GM19043 (cell line): ENCODE measurements around the gene MARK3.

Experiments used
- ATAC-seq: cut with Tn5 transposase; IDR thresholded peaks from one replicate; pipeline ENCODE4 v1.9.1; 2021; ENCODE audit warnings: low read depth; ENCODE audit not compliant: unreplicated experiment

The MARK3 gene

DNA sequence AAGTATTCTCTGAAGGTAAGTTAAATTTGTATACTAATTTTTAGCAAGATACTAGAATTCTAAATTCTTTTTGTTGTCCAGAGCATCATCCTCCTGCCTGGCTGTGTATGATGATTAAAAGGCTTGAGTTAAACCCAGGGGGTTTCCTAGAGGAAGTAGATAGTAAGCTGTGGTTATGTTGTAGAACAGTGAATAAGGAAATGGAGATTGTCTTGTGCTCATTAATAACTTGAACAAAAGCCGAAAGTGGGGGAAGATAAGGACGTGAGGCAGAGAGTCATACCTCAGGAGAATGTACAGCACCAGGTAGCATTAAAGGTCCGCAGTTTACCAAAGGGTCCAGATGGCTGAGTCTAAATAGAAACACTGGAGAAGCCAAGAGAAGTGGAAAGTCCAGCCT, 95.4 kb downstream of the MARK3 start:
- ATAC-seq: no peak

- ATAC-seq: no peak
These were observed 98.4 kb downstream of the MARK3 start for GRCh38 chr14:103483600-103483999.

GRCh38 chr14:103485504-103485903, 100.3 kb downstream of the MARK3 start:
- ATAC-seq: no peak

- no peak for ATAC-seq
These were observed 102.9 kb downstream of the MARK3 start for GRCh38 chr14:103488071-103488470.

DNA sequence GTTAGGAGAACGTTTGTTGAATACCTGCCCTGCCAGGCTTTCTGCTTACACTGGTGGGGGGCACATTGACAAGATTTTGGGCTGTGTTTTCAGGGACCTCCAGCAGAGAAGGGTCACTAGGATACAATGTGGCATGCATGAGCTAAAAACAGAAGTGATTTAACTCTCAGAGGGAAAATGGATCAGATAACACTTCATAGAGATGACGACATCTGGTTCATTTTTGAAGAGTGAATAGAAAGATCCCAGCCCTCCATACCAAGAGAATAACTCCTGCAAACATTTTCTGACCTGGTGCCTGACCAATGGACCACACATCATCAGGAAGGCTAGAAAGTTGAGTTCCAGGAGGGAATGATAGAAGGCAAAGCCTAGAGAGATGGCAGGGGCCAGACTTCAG, 103.7 kb downstream of the MARK3 start:
- no peak for ATAC-seq

- no peak for ATAC-seq
These were observed 104.4 kb downstream of the MARK3 start for GRCh38 chr14:103489621-103490020.

GRCh38 chr14:103491691-103492090, 106.5 kb downstream of the MARK3 start:
- ATAC-seq: no peak

DNA sequence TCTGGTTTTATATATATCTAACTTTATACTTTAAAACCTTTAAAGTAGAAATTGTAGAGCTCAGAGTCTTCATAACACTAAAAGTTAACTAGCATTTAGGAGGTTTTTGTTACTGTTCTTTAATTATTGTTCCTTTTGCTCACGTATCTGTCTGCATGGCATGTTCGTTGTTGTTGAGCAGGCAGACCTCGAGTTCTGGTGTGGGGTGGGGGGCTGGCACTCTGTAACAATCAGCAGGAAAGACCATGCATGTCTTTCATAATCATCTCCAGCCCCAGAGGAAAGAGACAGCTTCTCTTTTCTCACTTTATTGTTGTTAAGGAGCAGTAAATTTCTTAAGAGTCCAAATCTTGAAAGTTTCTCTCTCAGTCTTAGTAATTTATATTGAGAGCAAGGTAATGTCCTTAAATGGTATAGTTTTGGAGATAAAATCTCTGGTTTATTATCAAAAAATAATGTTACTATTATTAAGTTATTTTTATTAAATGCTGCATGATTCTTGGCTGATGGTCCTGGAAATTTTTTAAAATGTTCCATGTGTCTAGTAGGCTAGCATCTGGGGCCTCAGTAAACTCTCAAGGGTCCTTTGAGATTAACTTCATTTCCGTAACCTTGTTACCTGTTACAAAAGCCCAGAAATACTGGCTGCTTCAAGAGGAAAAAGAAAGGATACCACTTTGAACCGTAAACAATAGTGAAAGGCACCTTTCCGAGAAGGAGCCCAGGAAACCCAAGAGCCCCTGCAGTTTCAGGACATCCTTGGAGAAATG, 107.1 kb downstream of the MARK3 start:
- no peak for ATAC-seq

GRCh38 chr14:103495854-103496253, 110.6 kb downstream of the MARK3 start:
- no peak for ATAC-seq

DNA sequence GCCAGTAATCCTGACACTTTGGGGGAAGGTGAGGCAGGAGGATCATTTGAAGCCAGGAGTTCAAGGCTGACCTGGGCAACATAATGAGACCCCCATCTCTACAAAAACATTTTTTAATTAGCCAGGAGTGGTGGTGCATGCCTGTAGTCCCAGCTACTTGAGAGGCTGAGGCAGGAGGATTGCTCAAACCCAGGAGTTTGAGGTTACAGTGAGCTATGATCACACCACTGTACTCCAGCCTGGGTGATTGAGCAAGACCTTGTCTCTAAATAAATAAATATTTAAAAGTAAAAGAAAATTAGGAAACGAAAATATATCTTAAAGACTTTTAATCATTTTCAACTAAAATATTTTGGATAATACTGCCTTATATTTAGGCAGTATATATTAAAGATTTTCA, 111.6 kb downstream of the MARK3 start:
- no peak for ATAC-seq

GRCh38 chr14:103499709-103500108, 114.5 kb downstream of the MARK3 start:
- no peak for ATAC-seq

DNA sequence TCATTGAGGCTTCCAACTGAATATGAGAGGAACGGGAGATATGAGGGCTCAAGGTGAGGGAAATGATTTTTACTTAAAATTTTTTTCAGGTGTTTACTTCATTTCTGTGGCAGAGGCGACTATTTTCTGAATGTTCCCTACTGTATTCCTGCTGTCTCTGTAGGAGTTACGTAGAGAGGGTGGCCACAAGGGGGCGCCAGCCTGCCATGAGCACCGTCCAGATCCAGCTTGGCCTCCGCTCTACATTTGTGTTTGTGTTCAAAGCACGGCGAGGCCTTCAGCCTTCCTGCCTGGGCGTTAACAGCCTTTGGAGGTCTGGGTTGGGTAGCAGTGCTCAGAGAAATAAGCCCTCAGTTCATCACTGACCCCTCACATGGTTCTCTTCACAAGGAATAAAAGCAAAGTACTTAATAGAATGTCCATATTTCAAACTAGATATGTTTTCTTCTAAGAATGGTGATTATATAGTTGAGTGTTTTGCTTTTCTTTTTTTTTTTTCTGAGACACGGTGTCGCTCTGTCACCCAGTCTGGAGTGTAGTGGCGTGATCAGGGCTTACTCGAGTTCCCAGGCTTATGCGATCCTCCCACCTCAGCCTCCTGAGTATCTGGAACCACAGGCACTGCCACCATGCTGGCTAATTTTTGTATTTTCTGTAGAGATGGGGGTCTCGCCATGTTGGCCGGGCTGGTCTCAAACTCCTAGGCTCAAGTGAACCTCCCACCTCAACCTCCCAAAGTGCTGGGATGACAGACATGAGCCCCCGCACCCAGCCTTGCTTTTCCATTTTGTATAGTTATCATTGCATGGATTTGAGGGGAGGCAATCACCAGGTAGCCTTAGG, 115.2 kb downstream of the MARK3 start:
- ATAC-seq: no peak

- ATAC-seq: no peak
These were observed 116.0 kb downstream of the MARK3 start for GRCh38 chr14:103501041-103501870.

- ATAC-seq: no peak
These were observed 116.9 kb downstream of the MARK3 start for GRCh38 chr14:103501921-103502669.

GRCh38 chr14:103502877-103503276, 117.7 kb downstream of the MARK3 start:
- ATAC-seq: no peak

DNA sequence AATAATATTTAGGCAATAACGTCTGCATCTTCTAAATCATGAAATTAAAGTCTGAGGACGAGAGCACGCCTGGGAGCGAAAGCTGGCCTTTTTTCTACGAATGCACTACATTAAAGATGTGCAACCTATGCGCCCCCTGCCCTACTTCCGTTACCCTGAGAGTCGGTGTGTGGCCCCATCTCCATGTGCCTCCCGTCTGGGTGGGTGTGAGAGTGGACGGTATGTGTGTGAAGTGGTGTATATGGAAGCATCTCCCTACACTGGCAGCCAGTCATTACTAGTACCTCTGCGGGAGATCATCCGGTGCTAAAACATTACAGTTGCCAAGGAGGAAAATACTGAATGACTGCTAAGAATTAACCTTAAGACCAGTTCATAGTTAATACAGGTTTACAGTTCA, 118.1 kb downstream of the MARK3 start:
- no peak for ATAC-seq

DNA sequence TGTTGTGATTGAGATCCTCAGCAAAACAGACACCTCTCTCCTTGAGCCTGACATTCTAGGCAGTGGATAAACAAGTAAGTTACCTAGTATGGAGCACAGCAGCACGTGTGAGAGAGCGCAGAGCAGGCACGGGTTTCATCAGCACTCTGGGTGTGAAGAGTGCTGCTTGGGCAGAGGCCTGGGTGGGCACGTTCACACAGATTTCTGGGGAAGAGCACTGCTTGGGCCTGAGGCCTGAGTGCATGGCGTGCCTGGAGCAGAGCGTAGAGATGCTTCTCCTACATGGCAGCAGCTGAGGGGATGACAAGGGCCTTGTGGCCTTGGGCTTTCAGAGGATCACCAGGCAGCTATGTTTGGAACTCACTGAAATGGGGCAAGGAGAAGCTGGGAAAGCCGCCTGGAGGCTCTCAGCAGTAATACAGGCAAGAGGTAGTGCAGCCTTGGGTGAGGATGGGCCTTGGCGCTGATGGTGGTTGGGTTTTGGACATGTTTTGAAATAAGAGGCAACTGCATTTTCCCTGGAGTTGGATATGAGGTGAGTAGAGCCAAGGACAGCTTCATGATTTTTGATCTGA, 119.9 kb downstream of the MARK3 start:
- no peak for ATAC-seq

DNA sequence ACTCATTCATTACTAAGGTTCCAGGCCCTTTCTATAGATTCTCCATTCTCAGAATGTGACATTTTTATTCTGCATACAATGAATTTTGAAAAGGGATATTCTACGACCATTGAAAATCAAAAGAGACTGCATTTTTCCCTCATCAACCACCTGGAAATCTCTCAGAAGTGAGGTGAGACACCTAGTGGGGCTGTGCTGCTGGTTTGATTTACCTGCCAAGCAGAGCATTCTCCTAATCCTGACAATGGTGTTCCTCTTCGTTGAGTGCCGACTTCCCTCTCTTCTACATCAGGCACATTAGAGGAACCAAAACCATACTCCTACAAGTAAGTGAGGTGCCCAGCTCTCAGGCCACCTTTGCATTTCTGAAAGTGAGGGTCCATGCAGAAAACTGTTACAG, 122.5 kb downstream of the MARK3 start:
- ATAC-seq: no peak

- ATAC-seq: no peak
These were observed 123.5 kb downstream of the MARK3 start for GRCh38 chr14:103508521-103509329.
